GM19328 (cell line): ENCODE data around the gene TNK2.

Experiments used
- ATAC-seq: cut with Tn5 transposase; IDR thresholded peaks from one replicate; pipeline ENCODE4 v1.9.1; 2021; ENCODE audit warnings: mild to moderate bottlenecking, moderate library complexity; ENCODE audit not compliant: unreplicated experiment

Gene TNK2

GRCh38 chr3:195854628-195855294, 53.6 kb downstream of the TNK2 start:
- no peak for ATAC-seq

GRCh38 chr3:195853996-195854395, 54.4 kb downstream of the TNK2 start:
- no peak for ATAC-seq

- no peak for ATAC-seq
These were observed 55.3 kb downstream of the TNK2 start for GRCh38 chr3:195853036-195853435.

- ATAC-seq, result peak; percentile 91
These were observed 57.4 kb downstream of the TNK2 start for GRCh38 chr3:195850857-195851543.

DNA sequence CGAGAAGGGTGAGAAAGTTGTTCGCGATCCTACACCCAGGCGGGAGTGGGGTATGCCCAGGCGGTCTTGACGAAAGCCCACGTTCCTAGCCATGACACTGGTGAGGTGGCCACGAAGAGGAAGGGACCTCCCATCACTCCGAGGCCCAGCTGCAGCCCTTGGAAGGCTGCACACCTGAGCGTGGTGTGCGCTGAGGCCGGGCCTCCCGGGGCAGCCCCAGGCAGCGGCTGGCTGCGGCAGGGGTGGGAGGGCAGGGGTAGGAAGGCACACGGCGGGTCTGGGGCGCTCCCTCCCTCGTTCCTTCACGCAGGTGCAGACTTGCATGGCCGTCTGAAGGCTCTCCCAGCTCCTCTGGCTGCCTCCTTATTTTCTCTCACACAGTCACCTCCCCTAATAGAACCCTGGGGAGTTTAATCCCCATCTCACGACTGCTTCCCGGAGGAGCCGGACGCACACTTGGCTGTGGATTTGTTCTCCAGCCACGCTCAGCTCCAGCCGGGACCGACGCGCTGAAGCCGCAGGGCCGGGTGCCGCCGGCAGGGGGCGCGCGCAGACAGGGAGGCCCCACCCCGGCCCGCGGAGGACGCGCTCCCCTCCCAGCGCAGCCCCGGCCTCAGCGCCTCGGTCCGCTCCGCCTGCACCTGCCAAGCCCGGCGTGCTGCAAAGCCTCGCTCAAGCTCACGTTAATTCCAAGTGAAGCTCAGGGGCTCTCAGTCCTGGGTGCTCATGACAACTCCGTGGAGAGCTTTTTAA, 58.9 kb downstream of the TNK2 start:
- no peak for ATAC-seq

- no peak for ATAC-seq
These were observed 61.0 kb downstream of the TNK2 start for GRCh38 chr3:195847055-195847950.

GRCh38 chr3:195845483-195845882, 62.9 kb downstream of the TNK2 start:
- ATAC-seq, result no peak

DNA sequence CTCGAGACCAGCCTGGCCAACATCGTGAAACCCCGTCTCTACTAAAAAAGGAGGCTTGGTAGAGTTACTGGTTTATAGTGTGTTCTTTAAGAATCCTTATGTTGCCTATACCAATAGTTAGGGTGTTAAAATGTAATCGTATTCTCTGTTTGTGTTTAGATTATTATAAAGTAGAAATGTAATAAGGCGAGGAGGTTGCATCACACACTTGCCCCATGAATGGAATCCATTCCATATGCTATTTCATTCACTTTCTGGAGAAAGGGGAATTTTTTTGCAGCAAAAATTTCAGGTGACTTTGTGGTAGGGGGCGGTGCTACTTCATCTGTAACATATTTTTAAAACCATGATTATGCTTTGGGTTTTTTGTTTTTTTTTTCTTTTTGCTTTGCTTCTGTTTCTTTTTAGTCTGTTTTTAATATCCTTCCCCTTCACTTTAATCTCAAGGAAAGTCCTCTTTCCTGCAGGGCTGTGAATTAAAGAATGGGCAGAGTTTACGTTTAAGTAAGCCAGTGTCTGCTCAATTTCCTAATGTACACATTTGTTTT, 63.6 kb downstream of the TNK2 start:
- no peak for ATAC-seq

GRCh38 chr3:195839260-195840010, 68.9 kb downstream of the TNK2 start:
- ATAC-seq, result no peak

GRCh38 chr3:195838714-195839113, 69.6 kb downstream of the TNK2 start:
- ATAC-seq, result no peak

DNA sequence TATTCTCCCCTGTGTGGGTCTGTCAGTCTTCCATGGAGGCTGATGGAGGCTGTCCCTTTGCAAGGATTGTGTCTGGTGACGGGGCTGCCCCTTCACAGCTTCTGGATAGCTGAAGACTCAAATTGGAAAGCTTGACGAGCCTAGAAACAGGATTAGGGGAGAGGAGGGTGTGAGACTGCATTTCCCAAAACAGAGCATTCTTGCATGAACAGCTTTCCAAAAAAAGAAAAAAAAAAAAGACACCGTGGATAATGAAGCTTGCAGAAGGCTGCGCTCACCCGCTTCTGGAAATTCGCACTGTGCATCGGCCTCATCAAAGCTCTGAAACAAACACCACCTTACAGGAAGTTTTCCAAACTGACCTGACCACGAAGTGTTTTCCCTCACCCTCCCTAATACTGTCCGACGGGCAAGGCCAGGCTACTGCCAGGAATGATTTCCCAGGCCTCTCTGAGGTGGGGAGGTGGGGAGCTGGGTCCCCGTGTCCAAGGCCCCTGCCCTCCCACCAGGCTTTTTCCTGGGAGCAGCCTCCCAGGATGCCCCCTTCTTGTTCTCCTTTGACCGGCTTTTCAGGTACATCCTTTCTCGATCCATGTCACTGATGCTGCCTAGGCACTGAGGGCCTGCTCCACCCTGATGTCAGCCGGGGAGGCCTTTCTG, 71.7 kb downstream of the TNK2 start:
- ATAC-seq, result no peak

DNA sequence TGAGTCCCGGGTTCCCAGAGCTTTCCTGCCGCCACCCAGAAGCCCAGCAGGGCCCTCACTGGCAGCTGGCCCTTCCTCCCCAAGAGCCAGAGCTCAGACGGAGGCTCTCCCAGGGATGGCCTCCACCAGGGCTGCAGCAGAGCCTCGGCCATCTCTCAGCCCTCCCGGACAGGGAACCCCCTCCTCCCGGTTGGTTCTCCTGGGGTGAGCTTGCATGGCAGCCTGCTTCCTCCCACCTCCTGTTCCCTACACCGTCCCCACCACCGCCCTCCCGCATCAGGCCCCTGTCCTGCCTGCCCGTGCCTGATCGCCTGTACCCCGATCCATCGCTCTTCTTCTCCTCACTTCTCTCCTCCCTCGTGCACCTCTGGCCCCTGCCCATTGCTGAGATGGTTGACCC, 72.6 kb downstream of the TNK2 start:
- no peak for ATAC-seq

GRCh38 chr3:195834675-195835583, 73.4 kb downstream of the TNK2 start:
- no peak for ATAC-seq

DNA sequence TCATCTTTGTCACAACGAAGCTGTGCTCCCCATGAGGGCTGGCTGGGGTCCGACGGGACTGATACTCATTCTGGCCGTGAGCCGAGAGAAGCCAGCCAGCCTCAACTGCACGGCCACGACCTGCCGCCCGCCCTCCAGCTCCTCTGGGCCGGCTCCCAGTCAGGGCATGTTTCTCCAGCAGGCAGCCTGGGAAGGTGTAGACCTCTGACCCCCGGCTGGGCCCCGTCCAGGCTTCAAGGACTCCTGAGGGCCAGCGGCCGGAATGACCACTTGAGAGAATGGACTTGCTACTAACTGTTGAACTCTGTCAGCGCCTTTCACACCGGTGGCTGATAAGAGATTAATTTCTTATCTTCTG, 78.5 kb downstream of the TNK2 start:
- no peak for ATAC-seq

- no peak for ATAC-seq
These were observed 79.6 kb downstream of the TNK2 start for GRCh38 chr3:195828762-195829161.

GRCh38 chr3:195825857-195826804, 82.2 kb downstream of the TNK2 start:
- no peak for ATAC-seq

- ATAC-seq, result no peak
These were observed 83.2 kb downstream of the TNK2 start for GRCh38 chr3:195825191-195825588.
